ENCODE results near the gene ABCG5. TPM values are rescaled to one million over a fixed set of nuclear protein-coding genes. Genes with fewer than 3 reads are reported as not detected.
A peak's percentile ranks its signal among the peaks of the same experiment; 100 is the strongest.

Gene ABCG5
- total RNA-seq, 1 donor from 2014 or later, result not detected

GRCh38 chr2:43773876-43774613, 64.6 kb downstream of the ABCG5 start, which contains the start of gene DYNC2LI1:
TSS of gene DYNC2LI1 (plus strand) at chr2:43774039. CDS start at chr2:43774139, 100 bp downstream.
- peak; percentile 95 for DNase-seq (ENCODE audit: low spot score)
- intact Hi-C loops (cut with DNase I), result loop anchor here (5.0 kb wide), 1 partner anchor 162 kb away; no protein-coding TSS in a partner anchor

GRCh38 chr2:43766006-43766405, 72.6 kb downstream of the ABCG5 start:
- intact Hi-C loops (cut with DNase I), result no loop called here
- no peak for DNase-seq (ENCODE audit: low spot score)

- DNase-seq (ENCODE audit: low spot score), result no peak
- intact Hi-C loops (cut with DNase I), result no loop called here
Measured at GRCh38 chr2:43764086-43764705, 74.4 kb downstream of the ABCG5 start.

- intact Hi-C loops (cut with DNase I), result no loop called here
- DNase-seq (ENCODE audit: low spot score), result no peak
Measured at GRCh38 chr2:43763091-43763490, 75.5 kb downstream of the ABCG5 start.

Other genes starting within 250 kb of the ABCG5 start
- gene THADA, start 242.8 kb downstream of the ABCG5 start, total RNA-seq, result 18.4 TPM
- gene PLEKHH2, start 201.6 kb downstream of the ABCG5 start, total RNA-seq, result 5.2 TPM
- 0.48 TPM for gene C1GALT1C1L, start 162.4 kb downstream of the ABCG5 start, total RNA-seq
- gene DYNC2LI1, start 64.8 kb downstream of the ABCG5 start, total RNA-seq, result 7.9 TPM
- gene ABCG8, start 132 bp upstream of the ABCG5 start, total RNA-seq, result not detected
- gene LRPPRC, start 157.2 kb upstream of the ABCG5 start, total RNA-seq, result 70.3 TPM